Measurements from ENCODE around the gene KRT17. TPM values are rescaled to one million over a fixed set of nuclear protein-coding genes. Genes with fewer than 3 reads are reported as not detected.
"Not testable (repeated sequence)": the region's sequence is repeated elsewhere in the genome, so short reads cannot be mapped to it uniquely, and the experiment has no call there.

Gene KRT17
- polyA plus RNA-seq, 2 donors: 92.9 to 191 TPM

- H3K27ac ChIP-seq (ENCODE audit: low read depth in 2 of 2, low read length in 1 of 2): peak overlapping the region in 1 of 2 donors; percentile 71
- H3K36me3 ChIP-seq (ENCODE audit: control insufficient read depth in 2 of 2, insufficient read depth in 2 of 2, low read length in 1 of 2): no peaks in the 10 kb centered on the region
- peak overlapping the region; percentile 31 to 47 for H3K4me3 ChIP-seq (ENCODE audit: low read depth in 1 of 2, low read length in 2 of 2)
- H3K9me3 ChIP-seq (ENCODE audit: control insufficient read depth in 2 of 2, insufficient read depth in 1 of 2, low read depth in 1 of 2, low read length in 1 of 2): no peaks in the 10 kb centered on the region
- peaks cover 0 to 7% of the 10 kb centered on the region in 2 donors for H3K4me1 ChIP-seq (ENCODE audit: control insufficient read depth in 2 of 2, insufficient read depth in 2 of 2, low read length in 1 of 2)
- no peaks in the 10 kb centered on the region for H3K27me3 ChIP-seq (ENCODE audit: control insufficient read depth in 1 of 2, insufficient read depth in 2 of 2, low read length in 2 of 2)
- WGBS, 2 donors: 39 to 49% methylated on average over 5 of the region's 5 CpGs
These were observed 38.9 kb downstream of the KRT17 start for GRCh38 chr17:41585301-41586056.

GRCh38 chr17:41584331-41584927 lies 39.9 kb downstream of the KRT17 start:
- peak overlapping the region; percentile 24 to 47 for H3K4me3 ChIP-seq (ENCODE audit: low read depth in 1 of 2, low read length in 2 of 2)
- peak overlapping the region; percentile 25 to 71 for H3K27ac ChIP-seq (ENCODE audit: low read depth in 2 of 2, low read length in 1 of 2)
- not testable (repeated sequence) for H3K9me3 ChIP-seq (ENCODE audit: control insufficient read depth in 2 of 2, insufficient read depth in 1 of 2, low read depth in 1 of 2, low read length in 1 of 2); H3K27me3 ChIP-seq (ENCODE audit: control insufficient read depth in 1 of 2, insufficient read depth in 2 of 2, low read length in 2 of 2); H3K36me3 ChIP-seq (ENCODE audit: control insufficient read depth in 2 of 2, insufficient read depth in 2 of 2, low read length in 1 of 2)
- peaks cover 0 to 13% of the 10 kb centered on the region in 2 donors for H3K4me1 ChIP-seq (ENCODE audit: control insufficient read depth in 2 of 2, insufficient read depth in 2 of 2, low read length in 1 of 2)
- whole genome bisulfite sequencing, 2 donors: 50 to 64% methylated on average over 8 of the region's 8 CpGs

DNA sequence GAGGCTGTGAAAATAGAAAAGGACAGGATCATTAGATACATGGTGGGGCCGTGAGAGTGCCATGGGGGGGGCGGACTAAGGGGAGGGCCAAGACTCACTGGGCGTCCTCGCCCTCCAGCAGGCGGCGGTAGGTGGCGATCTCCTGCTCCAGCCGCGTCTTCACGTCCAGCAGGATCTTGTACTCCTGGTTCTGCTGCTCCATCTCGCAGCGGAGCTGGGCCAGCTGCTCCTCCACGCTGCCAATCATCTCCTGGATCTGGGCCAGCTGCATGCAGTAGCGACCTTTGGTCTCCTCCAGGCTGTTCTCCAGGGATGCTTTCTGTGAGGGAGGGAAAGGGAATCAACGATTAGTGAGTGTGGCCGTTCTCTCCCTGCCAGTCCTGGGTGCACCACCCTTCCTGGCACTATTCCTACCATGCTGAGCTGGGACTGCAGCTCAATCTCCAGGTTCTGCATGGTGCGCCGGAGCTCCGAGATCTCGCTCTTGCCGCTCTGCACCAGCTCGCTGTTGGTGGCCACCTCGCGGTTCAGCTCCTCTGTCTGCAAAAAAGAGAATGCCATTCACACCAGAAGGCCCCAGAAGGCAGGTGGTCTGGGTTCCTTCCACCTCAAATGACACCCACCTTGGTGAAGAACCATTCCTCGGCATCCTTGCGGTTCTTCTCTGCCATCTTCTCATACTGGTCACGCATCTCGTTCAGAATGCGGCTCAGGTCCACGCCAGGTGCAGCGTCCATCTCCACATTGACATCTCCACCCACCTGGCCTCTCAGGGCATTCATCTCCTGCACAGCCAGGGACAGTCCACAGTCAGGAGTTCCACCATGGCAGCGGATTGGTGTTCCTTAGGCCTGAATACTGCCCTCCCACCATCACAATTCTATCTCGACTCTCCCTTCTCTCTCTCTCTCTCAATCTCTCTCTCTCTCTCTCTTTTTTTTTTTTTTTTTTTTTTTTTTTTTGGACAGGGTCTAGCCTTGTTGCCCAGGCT lies 40.9 kb downstream of the KRT17 start:
- WGBS, 2 donors: 45 to 46% methylated on average over 33 of the region's 33 CpGs
- Histone ChIP-seq H3K4me1 (ENCODE audit: control insufficient read depth in 2 of 2, insufficient read depth in 2 of 2, low read length in 1 of 2) (peaks cover 0 to 14% of the 10 kb centered on the region in 2 donors), H3K36me3 (ENCODE audit: control insufficient read depth in 2 of 2, insufficient read depth in 2 of 2, low read length in 1 of 2) (no peaks in the 10 kb centered on the region), H3K4me3 (ENCODE audit: low read depth in 1 of 2, low read length in 2 of 2) (peak overlapping the region; percentile 9 to 29), H3K27me3 (ENCODE audit: control insufficient read depth in 1 of 2, insufficient read depth in 2 of 2, low read length in 2 of 2) (no peaks in the 10 kb centered on the region), H3K27ac (ENCODE audit: low read depth in 2 of 2, low read length in 1 of 2) (peak overlapping the region; percentile 37 to 49), H3K9me3 (ENCODE audit: control insufficient read depth in 2 of 2, insufficient read depth in 1 of 2, low read depth in 1 of 2, low read length in 1 of 2) (no peaks in the 10 kb centered on the region)

- H3K9me3 ChIP-seq (ENCODE audit: control insufficient read depth in 2 of 2, insufficient read depth in 1 of 2, low read depth in 1 of 2, low read length in 1 of 2); H3K36me3 ChIP-seq (ENCODE audit: control insufficient read depth in 2 of 2, insufficient read depth in 2 of 2, low read length in 1 of 2); H3K27me3 ChIP-seq (ENCODE audit: control insufficient read depth in 1 of 2, insufficient read depth in 2 of 2, low read length in 2 of 2); H3K4me3 ChIP-seq (ENCODE audit: low read depth in 1 of 2, low read length in 2 of 2): not testable (repeated sequence)
- H3K4me1 ChIP-seq (ENCODE audit: control insufficient read depth in 2 of 2, insufficient read depth in 2 of 2, low read length in 1 of 2): peaks cover 0 to 11% of the 10 kb centered on the region in 2 donors
- WGBS, 2 donors: 65 to 76% methylated on average over 11 to 13 of the region's 13 CpGs
- peak overlapping the region; percentile 13 to 49 for H3K27ac ChIP-seq (ENCODE audit: low read depth in 2 of 2, low read length in 1 of 2)
These were observed 42.1 kb downstream of the KRT17 start for GRCh38 chr17:41582061-41582968.

DNA sequence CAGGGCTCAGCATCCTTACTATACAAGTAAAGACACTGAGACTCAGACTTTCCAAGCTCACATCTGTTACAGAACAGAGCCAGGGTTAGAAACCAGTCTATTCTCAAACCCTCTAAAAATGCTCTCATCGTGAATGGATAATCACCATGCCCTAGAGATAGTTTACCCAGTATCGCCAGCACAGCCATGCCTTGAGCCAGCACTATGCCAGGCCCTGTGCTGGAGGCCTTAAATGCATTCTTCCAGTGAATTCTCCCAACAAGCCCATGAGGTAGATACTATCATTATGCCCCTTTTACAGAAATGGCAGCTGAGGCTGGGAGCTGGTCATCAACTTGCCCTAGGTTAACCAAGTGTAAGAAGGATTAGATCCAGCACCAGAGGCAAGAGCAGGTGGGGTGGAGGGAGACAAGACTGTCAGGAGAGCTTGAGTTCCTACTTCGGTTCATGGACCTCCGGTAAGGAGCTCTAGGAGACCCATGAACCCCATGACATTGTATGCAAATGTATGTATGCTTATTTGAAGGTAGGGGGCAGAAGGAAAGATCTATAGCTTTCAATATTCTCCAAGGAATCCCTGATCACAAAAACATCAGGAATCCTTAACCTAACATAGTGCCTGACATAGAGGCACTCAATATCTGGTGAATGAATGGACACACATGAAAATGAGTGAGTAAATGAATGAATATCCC lies 42.9 kb downstream of the KRT17 start:
- H3K4me1 ChIP-seq (ENCODE audit: control insufficient read depth in 2 of 2, insufficient read depth in 2 of 2, low read length in 1 of 2): peaks cover 0 to 15% of the 10 kb centered on the region in 2 donors
- 64 to 81% methylated on average over 4 of the region's 4 CpGs for whole genome bisulfite sequencing, 2 donors
- no peaks in the 10 kb centered on the region for H3K36me3 ChIP-seq (ENCODE audit: control insufficient read depth in 2 of 2, insufficient read depth in 2 of 2, low read length in 1 of 2)
- no peaks in the 10 kb centered on the region for H3K27me3 ChIP-seq (ENCODE audit: control insufficient read depth in 1 of 2, insufficient read depth in 2 of 2, low read length in 2 of 2)
- H3K4me3 ChIP-seq (ENCODE audit: low read depth in 1 of 2, low read length in 2 of 2): no peak overlapping the region
- H3K27ac ChIP-seq (ENCODE audit: low read depth in 2 of 2, low read length in 1 of 2): peak overlapping the region; percentile 58 to 74
- no peaks in the 10 kb centered on the region for H3K9me3 ChIP-seq (ENCODE audit: control insufficient read depth in 2 of 2, insufficient read depth in 1 of 2, low read depth in 1 of 2, low read length in 1 of 2)

DNA sequence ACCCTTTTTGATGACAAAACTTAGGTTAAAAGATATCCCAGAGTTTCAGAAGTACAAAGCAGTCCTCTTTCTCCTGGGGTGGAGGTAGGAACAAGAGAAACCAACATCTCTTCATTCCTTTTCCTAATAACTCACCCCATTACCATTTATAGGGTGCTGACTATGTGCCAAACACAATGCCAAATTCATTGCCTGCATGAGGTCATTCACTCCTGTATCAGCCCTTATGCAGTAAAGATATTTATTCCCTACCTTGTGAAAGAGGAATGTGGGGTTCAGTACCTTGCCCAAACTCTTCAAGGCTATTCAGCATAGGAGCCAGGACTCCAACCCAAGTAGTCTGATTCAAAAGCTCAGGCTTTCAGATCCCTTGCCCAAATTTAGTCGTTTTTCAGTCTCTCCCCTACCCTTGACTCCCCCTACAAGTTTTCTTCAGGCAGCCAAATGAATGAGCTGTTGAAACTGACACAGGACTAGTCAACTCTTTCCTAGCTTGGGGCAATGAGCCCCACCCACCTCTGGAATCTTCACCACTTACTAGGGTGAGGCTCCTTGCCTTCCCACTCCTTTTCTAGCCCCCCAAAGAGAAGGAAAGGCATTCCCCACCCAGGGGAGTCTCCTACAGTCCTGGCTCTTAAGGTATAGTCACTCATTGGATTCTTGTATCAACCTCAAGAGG lies 43.5 kb downstream of the KRT17 start:
- peak overlapping the region; percentile 58 to 85 for H3K27ac ChIP-seq (ENCODE audit: low read depth in 2 of 2, low read length in 1 of 2)

DNA sequence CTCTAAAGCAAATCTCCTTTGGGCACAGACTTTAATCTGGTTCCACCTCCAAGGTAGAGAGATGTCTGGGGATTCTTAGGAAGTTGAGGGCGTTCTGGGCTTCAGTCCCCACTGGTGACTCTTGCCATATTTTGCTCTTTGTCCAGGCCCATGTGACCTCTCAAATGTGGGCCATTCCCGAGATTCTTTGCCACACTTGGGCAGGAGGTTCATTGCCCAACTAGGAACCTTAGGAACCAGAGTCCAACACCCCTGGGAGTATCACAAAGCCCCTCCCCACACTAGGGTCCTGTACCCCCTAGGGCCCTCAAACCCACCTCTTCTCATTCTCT lies 44.2 kb downstream of the KRT17 start:
- Histone ChIP-seq H3K4me3 (ENCODE audit: low read depth in 1 of 2, low read length in 2 of 2) (no peak overlapping the region), H3K27ac (ENCODE audit: low read depth in 2 of 2, low read length in 1 of 2) (peak overlapping the region; percentile 43 to 85), H3K36me3 (ENCODE audit: control insufficient read depth in 2 of 2, insufficient read depth in 2 of 2, low read length in 1 of 2) (no peaks in the 10 kb centered on the region), H3K4me1 (ENCODE audit: control insufficient read depth in 2 of 2, insufficient read depth in 2 of 2, low read length in 1 of 2) (peaks cover 0 to 18% of the 10 kb centered on the region in 2 donors), H3K9me3 (ENCODE audit: control insufficient read depth in 2 of 2, insufficient read depth in 1 of 2, low read depth in 1 of 2, low read length in 1 of 2) (no peaks in the 10 kb centered on the region), H3K27me3 (ENCODE audit: control insufficient read depth in 1 of 2, insufficient read depth in 2 of 2, low read length in 2 of 2) (no peaks in the 10 kb centered on the region)
- WGBS, 2 donors: 52 to 54% methylated on average over 2 of the region's 2 CpGs

More for the DNA sequence above, 43.5 kb downstream of the KRT17 start:
- Histone ChIP-seq H3K27me3 (ENCODE audit: control insufficient read depth in 1 of 2, insufficient read depth in 2 of 2, low read length in 2 of 2) (no peaks in the 10 kb centered on the region), H3K9me3 (ENCODE audit: control insufficient read depth in 2 of 2, insufficient read depth in 1 of 2, low read depth in 1 of 2, low read length in 1 of 2) (no peaks in the 10 kb centered on the region), H3K4me1 (ENCODE audit: control insufficient read depth in 2 of 2, insufficient read depth in 2 of 2, low read length in 1 of 2) (peaks cover 0 to 18% of the 10 kb centered on the region in 2 donors), H3K36me3 (ENCODE audit: control insufficient read depth in 2 of 2, insufficient read depth in 2 of 2, low read length in 1 of 2) (no peaks in the 10 kb centered on the region), H3K4me3 (ENCODE audit: low read depth in 1 of 2, low read length in 2 of 2) (no peak overlapping the region)
- WGBS, 2 donors: 33 to 50% methylated on average over 1 of the region's 1 CpG

DNA sequence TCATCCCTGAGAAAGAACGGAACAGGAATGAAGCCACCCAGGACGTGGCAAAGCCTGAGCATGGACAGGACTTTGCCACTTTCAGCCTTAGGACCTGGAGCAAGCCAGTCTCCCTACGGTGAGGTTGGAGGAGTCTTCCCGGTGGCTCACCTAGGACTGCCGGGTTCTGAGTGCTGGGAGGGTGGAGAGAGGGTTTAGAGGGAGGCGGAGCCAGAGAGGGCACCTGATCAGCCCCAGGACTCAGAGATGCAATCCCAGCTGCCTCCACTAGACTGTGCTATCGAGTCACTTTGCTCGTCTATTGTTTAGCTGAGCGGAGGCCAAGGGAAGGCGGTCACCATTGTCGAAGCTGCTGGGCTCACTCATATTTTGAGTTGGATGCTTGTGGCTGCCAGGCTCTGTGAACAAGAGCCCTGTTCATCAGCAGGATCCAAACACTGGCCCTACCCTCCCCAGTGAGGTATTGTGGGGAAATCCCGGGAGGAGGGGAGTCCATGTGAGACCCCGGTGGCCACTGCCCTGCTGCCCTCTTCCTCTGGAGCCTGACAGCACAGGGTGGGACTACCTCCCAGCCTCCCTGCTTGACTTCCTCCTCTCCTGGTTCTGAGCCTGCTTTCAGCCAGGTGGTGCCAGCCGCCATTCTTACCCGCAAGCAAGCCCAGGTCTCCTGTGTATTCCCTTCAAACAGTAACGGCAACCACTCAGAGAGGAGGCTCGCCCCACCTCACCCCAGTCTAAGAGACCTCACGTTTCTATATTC lies 44.7 kb downstream of the KRT17 start:
- H3K4me1 ChIP-seq (ENCODE audit: control insufficient read depth in 2 of 2, insufficient read depth in 2 of 2, low read length in 1 of 2): peaks cover 0 to 16% of the 10 kb centered on the region in 2 donors
- H3K36me3 ChIP-seq (ENCODE audit: control insufficient read depth in 2 of 2, insufficient read depth in 2 of 2, low read length in 1 of 2): no peaks in the 10 kb centered on the region
- WGBS, 2 donors: 28 to 32% methylated on average over 18 of the region's 18 CpGs
- H3K27ac ChIP-seq (ENCODE audit: low read depth in 2 of 2, low read length in 1 of 2): peak overlapping the region; percentile 43 to 85
- peak overlapping the region in 1 of 2 donors; percentile 20 for H3K4me3 ChIP-seq (ENCODE audit: low read depth in 1 of 2, low read length in 2 of 2)
- H3K27me3 ChIP-seq (ENCODE audit: control insufficient read depth in 1 of 2, insufficient read depth in 2 of 2, low read length in 2 of 2): no peaks in the 10 kb centered on the region
- H3K9me3 ChIP-seq (ENCODE audit: control insufficient read depth in 2 of 2, insufficient read depth in 1 of 2, low read depth in 1 of 2, low read length in 1 of 2): no peaks in the 10 kb centered on the region

Measured in esophagus (tissue), 2 donors.